A549 (cell line): ENCODE data around the gene STARD13. TPM values are rescaled to one million over a fixed set of nuclear protein-coding genes. Genes with fewer than 3 reads are reported as not detected.

Source experiments
- ATAC-seq, 2 experiments: fragments of 200-7000 bp in 1 of 2; fragments of >200 bp in 1 of 2; cut with Nextera tagmentation in 1 of 2; cut with Tn5 transposase in 1 of 2; 3 replicates each; pipeline versions ENCODE4 v1.8.0 to v1.9.1; 2018 to 2020; ENCODE audit warnings: mild to moderate bottlenecking in 1 of 2, moderate library complexity in 1 of 2
- CTCF ChIA-PET: fragments of 300-600 bp; sonication (Branson Sonifier 250); formaldehyde crosslinking; extraction: SDS; loops from one replicate; lab custom pipeline; 2021; ENCODE audit warnings: antibody characterized with exemption, inconsistent platforms; lab: Yijun Ruan, JAX
- POLR2A ChIA-PET: fragments of 350-600 bp; formaldehyde crosslinking; extraction: SDS; loops from one replicate; lab custom pipeline; 2021; ENCODE audit warnings: antibody characterized with exemption, inconsistent platforms; lab: Yijun Ruan, JAX
- DNase-seq, 2 experiments: peaks; one replicate each; pipeline versions ENCODE4 v3.0.0 to v3.0.0-alpha.2; 2011 to 2016; ENCODE audit warnings: low read depth in 1 of 2, low spot score in 1 of 2
- FAIRE-seq: peaks from 2 replicates; lab custom pipeline; 2011; peaks lifted over from hg19 to GRCh38; lab: Jason Lieb, UNC
- H3K27ac ChIP-seq, 2 experiments: fragments of >200 bp; sonication (Bioruptor Twin); formaldehyde crosslinking; 3 replicates each; pipeline ENCODE4 v1.5.1; 2016 to 2017
- H3K4me1 ChIP-seq: fragments of >200 bp; sonication (Bioruptor Twin); formaldehyde crosslinking; 3 replicates; pipeline ENCODE4 v1.6.1; 2016
- H3K4me2 ChIP-seq: fragments of >200 bp; sonication (Bioruptor Twin); formaldehyde crosslinking; 3 replicates; pipeline ENCODE4 v1.6.1; 2016
- H3K4me3 ChIP-seq: fragments of >200 bp; sonication (Bioruptor Twin); formaldehyde crosslinking; 3 replicates; pipeline ENCODE4 v1.5.1; 2016
- H3K9me3 ChIP-seq: fragments of >200 bp; sonication (Bioruptor Twin); formaldehyde crosslinking; 3 replicates; pipeline ENCODE4 v1.6.1; 2016
- BHLHE40 ChIP-seq: IDR thresholded peaks from 2 replicates; pipeline ENCODE4 v1.6.1; 2012; ENCODE audit warnings: low read depth, low read length, inconsistent platforms
- CBX2 ChIP-seq: fragments of 200-600 bp; sonication (generic); IDR thresholded peaks from 2 replicates; pipeline ENCODE4 v1.6.1; 2016; ENCODE audit warnings: low read depth, mild to moderate bottlenecking, borderline replicate concordance
- CHD2 ChIP-seq: fragments of 150-350 bp; IDR thresholded peaks from 2 replicates; pipeline ENCODE4 v1.6.1; 2014; ENCODE audit warnings: low read length; ENCODE audit not compliant: partially characterized antibody
- EHF ChIP-seq: fragments of 250-450 bp; sonication (Bioruptor Pico); IDR thresholded peaks from 2 replicates; pipeline ENCODE4 v1.5.0; 2020; ENCODE audit warnings: mild to moderate bottlenecking
- EP300 ChIP-seq, 2 experiments: fragments of >200 bp; sonication (Bioruptor Twin); formaldehyde crosslinking; IDR thresholded peaks; 2 replicates in 1 of 2; 3 replicates in 1 of 2; pipeline ENCODE4 v1.6.1; 2016 to 2017
- FOSB ChIP-seq: fragments of 250-450 bp; sonication (Bioruptor Pico); IDR thresholded peaks from 2 replicates; pipeline ENCODE4 v1.5.0; 2020; ENCODE audit warnings: mild to moderate bottlenecking, moderate library complexity
- HEYL ChIP-seq: fragments of 250-450 bp; sonication (Bioruptor Pico); IDR thresholded peaks from 2 replicates; pipeline ENCODE4 v1.8.0; 2021; ENCODE audit warnings: mild to moderate bottlenecking, moderate library complexity
- HOXB5 ChIP-seq: fragments of 250-450 bp; sonication (Bioruptor Pico); IDR thresholded peaks from 2 replicates; pipeline ENCODE4 v1.5.0; 2020; ENCODE audit warnings: mild to moderate bottlenecking, moderate library complexity
- JUN ChIP-seq, 2 experiments: fragments of >200 bp; sonication (Bioruptor Twin); formaldehyde crosslinking; IDR thresholded peaks; 2 replicates in 1 of 2; 3 replicates in 1 of 2; pipeline ENCODE4 v1.6.1; 2016 to 2017
- KDM5A ChIP-seq: fragments of 200-600 bp; sonication (generic); IDR thresholded peaks from 2 replicates; pipeline ENCODE4 v1.6.1; 2016; ENCODE audit warnings: antibody characterized with exemption, mild to moderate bottlenecking
- MAFK ChIP-seq: fragments of 450-650 bp; IDR thresholded peaks from 2 replicates; pipeline ENCODE4 v1.6.1; 2014; ENCODE audit not compliant: partially characterized antibody
- MYC ChIP-seq: IDR thresholded peaks from 2 replicates; pipeline ENCODE4 v1.6.1; 2012; ENCODE audit warnings: mild to moderate bottlenecking, inconsistent platforms, low read length, improper control_type of control experiment, borderline replicate concordance
- NPAS2 ChIP-seq: fragments of 250-450 bp; sonication (Bioruptor Pico); IDR thresholded peaks from 2 replicates; pipeline ENCODE4 v1.8.0; 2022; ENCODE audit warnings: mild to moderate bottlenecking, moderate library complexity, borderline replicate concordance
- PHF8 ChIP-seq: fragments of 200-600 bp; sonication (generic); IDR thresholded peaks from 2 replicates; pipeline ENCODE4 v1.6.1; 2016; ENCODE audit warnings: low read depth, mild to moderate bottlenecking, antibody characterized with exemption, moderate library complexity, borderline replicate concordance
- POLR2A ChIP-seq: IDR thresholded peaks from 2 replicates; pipeline ENCODE4 v1.6.1; 2012; ENCODE audit warnings: mild to moderate bottlenecking, low read length
- RARB ChIP-seq: fragments of 250-450 bp; sonication (Bioruptor Pico); IDR thresholded peaks from 2 replicates; pipeline ENCODE4 v1.8.0; 2021; ENCODE audit warnings: mild to moderate bottlenecking, moderate library complexity
- TFCP2L1 ChIP-seq: fragments of 250-450 bp; sonication (Bioruptor Pico); IDR thresholded peaks from 2 replicates; pipeline ENCODE4 v1.5.0; 2021; ENCODE audit warnings: mild to moderate bottlenecking
- ZFP36 ChIP-seq: fragments of 450-650 bp; IDR thresholded peaks from 2 replicates; pipeline ENCODE4 v1.6.1; 2014; ENCODE audit warnings: borderline replicate concordance; ENCODE audit not compliant: partially characterized antibody
- WGBS: methylation state at CpG from one replicate; pipeline ENCODE4 v1.1.6; 2017; ENCODE audit errors: missing lambda C conversion rate; 5-methylcytosine and 5-hydroxymethylcytosine counted together
- polyA plus RNA-seq, 4 experiments: library from polyadenylated mRNA; depleted of rRNA in 3 of 4; stranded (reverse); fragments of >200 nt; fragmentation: RNase III in 1 of 4; extraction: RNeasy Plus Mini Kit Qiagen cat#74134 plus additional on column Dnase treatment in 1 of 4; gene quantifications; 2 replicates in 3 of 4; 3 replicates in 1 of 4; pipeline ENCODE4 v1.2.3, GENCODE V29; 2011 to 2017
- TF ChIP-seq, protein P1 (sequence below): fragments of 250-450 bp; sonication (Bioruptor Pico); IDR thresholded peaks from 2 replicates; pipeline ENCODE4 v1.5.0; 2021; ENCODE audit warnings: mild to moderate bottlenecking, moderate library complexity, borderline replicate concordance
- TF ChIP-seq, protein P2 (sequence below): fragments of >200 bp; sonication (Bioruptor Twin); formaldehyde crosslinking; IDR thresholded peaks from 3 replicates; pipeline ENCODE4 v1.6.1; 2016
- TF ChIP-seq, protein P3 (sequence below): IDR thresholded peaks from 2 replicates; pipeline ENCODE4 v1.6.1; 2012

Gene STARD13
- polyA plus RNA-seq, 2 of the 4 experiments (the other 2 are of a cell fraction): 2.4 to 2.8 TPM

DNA sequence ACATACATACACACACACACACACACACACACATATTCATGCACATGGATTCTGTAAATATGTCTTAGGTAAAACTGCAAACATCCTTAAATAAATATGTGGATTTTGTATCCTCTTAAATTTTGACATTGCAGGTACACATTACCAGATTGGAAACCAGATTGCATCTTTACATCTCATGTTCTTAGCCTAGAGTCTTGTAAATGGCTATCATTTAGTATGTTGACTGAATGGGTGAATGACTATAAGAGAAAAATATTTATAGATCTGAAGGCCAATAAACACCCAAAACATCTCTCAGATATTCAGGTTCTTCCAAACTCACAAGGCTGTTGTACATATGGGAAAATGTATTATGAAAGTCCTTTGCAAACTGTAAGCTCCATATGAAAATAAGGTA is 104.3 kb downstream of the STARD13 start:
- Histone ChIP-seq H3K4me1 (no peaks in the 10 kb centered on the region), H3K27ac (no peak overlapping the region), H3K4me3 (no peak overlapping the region), H3K9me3 (no peaks in the 10 kb centered on the region), H3K4me2 (no peak overlapping the region)
- POLR2A ChIA-PET: no interaction called here
- TF ChIP-seq CHD2: no peak
- TF ChIP-seq PHF8: no peak
- no peak for TF ChIP-seq TFCP2L1
- no peak for TF ChIP-seq MYC
- no peak for TF ChIP-seq JUN (IDR thresholded peaks at IDR 0.05)
- no peak for TF ChIP-seq EP300 (IDR thresholded peaks at IDR 0.05)
- FAIRE-seq: no peak
- DNase-seq: no peak
- no peak for ATAC-seq
- CTCF ChIA-PET: no interaction called here

DNA sequence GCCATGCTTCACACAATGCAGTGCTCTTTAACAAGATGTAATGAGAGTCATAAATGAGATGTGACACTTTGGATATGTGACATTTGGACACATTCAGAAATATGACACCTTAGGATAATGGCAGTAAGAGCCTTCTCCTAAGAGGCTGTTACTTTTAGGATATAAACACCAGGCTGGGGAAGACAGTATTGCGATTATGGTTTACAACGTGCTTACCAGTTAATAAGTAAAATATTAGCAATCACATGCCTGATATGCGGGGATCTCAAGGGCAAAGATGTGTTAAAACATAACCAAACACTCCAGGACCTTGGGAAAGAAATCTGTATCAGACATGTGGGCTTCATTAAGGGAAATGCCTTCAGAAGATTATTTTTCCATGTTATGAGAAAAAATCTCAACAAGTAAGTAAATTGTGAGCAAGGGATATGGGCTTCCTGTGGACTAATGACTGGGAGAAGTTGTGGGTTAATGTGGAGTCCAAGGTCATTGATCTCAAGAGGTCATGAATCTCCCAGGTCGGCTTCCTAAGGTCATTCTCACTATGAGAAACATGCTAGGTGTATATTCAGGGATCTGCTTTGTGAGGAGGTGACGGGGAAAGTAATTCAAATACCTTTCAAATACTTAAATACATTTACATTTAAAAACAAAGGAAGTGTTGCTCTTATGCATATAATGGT is 105.3 kb downstream of the STARD13 start:
- WGBS: 60% methylated on average over 5 of the region's 5 CpGs
- CTCF ChIA-PET: interaction anchor here (1.3 kb wide), 1 partner anchor 9 kb away, joined by 3 read pairs; no protein-coding TSS in a partner anchor
- DNase-seq (no peak), ATAC-seq (no peak), FAIRE-seq (no peak)
- TF ChIP-seq HEYL (CRISPR knock-in tag) (no peak), BHLHE40 (no peak), RARB (CRISPR knock-in tag) (no peak), HOXB5 (CRISPR knock-in tag) (no peak), CHD2 (no peak), KDM5A (no peak), EHF (no peak), FOSB (CRISPR knock-in tag) (no peak), JUN (IDR thresholded peaks at IDR 0.05) (no peak), MAFK (no peak)
- TF ChIP-seq, protein P1, sequence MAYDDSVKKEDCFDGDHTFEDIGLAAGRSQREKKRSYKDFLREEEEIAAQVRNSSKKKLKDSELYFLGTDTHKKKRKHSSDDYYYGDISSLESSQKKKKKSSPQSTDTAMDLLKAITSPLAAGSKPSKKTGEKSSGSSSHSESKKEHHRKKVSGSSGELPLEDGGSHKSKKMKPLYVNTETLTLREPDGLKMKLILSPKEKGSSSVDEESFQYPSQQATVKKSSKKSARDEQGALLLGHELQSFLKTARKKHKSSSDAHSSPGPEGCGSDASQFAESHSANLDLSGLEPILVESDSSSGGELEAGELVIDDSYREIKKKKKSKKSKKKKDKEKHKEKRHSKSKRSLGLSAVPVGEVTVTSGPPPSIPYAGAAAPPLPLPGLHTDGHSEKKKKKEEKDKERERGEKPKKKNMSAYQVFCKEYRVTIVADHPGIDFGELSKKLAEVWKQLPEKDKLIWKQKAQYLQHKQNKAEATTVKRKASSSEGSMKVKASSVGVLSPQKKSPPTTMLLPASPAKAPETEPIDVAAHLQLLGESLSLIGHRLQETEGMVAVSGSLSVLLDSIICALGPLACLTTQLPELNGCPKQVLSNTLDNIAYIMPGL (CRISPR knock-in tag): no peak
- TF ChIP-seq, protein P2, sequence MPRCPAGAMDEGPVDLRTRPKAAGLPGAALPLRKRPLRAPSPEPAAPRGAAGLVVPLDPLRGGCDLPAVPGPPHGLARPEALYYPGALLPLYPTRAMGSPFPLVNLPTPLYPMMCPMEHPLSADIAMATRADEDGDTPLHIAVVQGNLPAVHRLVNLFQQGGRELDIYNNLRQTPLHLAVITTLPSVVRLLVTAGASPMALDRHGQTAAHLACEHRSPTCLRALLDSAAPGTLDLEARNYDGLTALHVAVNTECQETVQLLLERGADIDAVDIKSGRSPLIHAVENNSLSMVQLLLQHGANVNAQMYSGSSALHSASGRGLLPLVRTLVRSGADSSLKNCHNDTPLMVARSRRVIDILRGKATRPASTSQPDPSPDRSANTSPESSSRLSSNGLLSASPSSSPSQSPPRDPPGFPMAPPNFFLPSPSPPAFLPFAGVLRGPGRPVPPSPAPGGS: no peak
- Histone ChIP-seq H3K9me3 (no peaks in the 10 kb centered on the region), H3K4me3 (no peak overlapping the region), H3K4me1 (no peaks in the 10 kb centered on the region), H3K27ac (no peak overlapping the region), H3K4me2 (no peak overlapping the region)
- POLR2A ChIA-PET: no interaction called here

DNA sequence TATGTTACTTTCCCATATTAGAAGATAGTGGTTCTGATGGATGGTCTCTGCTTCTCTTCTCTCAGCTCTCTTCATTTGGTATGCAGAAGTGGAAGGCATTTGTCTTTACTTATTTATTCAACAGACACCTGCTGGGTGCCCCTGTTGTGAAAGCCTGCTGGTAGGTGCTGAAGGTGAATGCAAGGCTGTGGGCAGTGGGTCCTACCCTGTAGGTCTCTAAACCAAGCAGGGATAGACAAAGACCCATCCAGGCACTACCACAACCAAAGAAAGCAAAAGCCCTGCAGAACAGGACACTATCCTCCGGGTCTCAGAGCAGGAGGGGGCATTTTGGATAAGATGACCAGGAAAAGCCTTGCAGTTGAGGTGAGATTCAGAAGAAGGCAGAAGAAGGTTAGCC is 106.1 kb downstream of the STARD13 start:
- no peak for FAIRE-seq
- H3K4me2 ChIP-seq: no peak overlapping the region
- no peak overlapping the region for H3K4me3 ChIP-seq
- TF ChIP-seq, protein P3, sequence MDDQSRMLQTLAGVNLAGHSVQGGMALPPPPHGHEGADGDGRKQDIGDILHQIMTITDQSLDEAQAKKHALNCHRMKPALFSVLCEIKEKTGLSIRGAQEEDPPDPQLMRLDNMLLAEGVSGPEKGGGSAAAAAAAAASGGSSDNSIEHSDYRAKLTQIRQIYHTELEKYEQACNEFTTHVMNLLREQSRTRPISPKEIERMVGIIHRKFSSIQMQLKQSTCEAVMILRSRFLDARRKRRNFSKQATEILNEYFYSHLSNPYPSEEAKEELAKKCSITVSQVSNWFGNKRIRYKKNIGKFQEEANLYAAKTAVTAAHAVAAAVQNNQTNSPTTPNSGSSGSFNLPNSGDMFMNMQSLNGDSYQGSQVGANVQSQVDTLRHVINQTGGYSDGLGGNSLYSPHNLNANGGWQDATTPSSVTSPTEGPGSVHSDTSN: no peak
- TF ChIP-seq EP300 (IDR thresholded peaks at IDR 0.05): no peak
- TF ChIP-seq HEYL (CRISPR knock-in tag): no peak
- TF ChIP-seq ZFP36: no peak
- TF ChIP-seq CBX2: no peak
- TF ChIP-seq NPAS2: no peak
- no peak for TF ChIP-seq POLR2A
- TF ChIP-seq, all 56 proteins: peak for 0
- ChIA-PET POLR2A (no interaction called here), CTCF (no interaction called here)
- no peak for DNase-seq
- ATAC-seq: no peak
- 93% methylated on average over 1 of the region's 1 CpG for WGBS
- Histone ChIP-seq H3K27ac (no peak overlapping the region), H3K9me3 (no peaks in the 10 kb centered on the region), H3K4me1 (no peaks in the 10 kb centered on the region)
